ENCODE results near the gene FAM222A.

The FAM222A gene

DNA sequence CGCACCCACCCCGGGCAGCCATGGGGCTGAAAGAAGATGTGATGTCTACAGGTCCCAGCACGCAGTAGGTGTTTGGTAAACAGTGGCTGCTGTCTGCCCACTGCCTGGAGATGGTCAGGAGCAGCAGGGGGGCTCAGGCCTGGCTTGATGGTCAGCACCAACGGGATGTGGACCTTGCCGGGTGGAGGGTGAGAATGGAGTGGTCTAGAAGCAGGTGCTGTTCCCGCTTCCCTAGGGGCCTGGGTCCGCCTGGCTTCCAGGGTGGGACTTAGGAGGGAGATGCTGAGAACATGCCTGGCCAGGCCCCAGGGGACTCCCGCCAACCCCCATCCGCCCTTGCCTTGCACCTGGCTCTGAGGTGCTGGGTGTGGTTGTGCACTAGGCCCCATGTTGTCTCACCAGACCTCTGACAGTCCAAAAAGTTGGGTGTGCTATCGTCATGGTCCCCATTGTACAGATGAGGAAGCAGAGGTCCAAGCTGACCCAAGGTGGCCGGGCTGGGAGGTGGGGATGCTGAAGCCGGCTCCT lies 12.9 kb downstream of the FAM222A start:
- DNase-seq = no peak

GRCh38 chr12:109727039-109727723 lies 13.6 kb downstream of the FAM222A start:
- no peak for DNase-seq

DNA sequence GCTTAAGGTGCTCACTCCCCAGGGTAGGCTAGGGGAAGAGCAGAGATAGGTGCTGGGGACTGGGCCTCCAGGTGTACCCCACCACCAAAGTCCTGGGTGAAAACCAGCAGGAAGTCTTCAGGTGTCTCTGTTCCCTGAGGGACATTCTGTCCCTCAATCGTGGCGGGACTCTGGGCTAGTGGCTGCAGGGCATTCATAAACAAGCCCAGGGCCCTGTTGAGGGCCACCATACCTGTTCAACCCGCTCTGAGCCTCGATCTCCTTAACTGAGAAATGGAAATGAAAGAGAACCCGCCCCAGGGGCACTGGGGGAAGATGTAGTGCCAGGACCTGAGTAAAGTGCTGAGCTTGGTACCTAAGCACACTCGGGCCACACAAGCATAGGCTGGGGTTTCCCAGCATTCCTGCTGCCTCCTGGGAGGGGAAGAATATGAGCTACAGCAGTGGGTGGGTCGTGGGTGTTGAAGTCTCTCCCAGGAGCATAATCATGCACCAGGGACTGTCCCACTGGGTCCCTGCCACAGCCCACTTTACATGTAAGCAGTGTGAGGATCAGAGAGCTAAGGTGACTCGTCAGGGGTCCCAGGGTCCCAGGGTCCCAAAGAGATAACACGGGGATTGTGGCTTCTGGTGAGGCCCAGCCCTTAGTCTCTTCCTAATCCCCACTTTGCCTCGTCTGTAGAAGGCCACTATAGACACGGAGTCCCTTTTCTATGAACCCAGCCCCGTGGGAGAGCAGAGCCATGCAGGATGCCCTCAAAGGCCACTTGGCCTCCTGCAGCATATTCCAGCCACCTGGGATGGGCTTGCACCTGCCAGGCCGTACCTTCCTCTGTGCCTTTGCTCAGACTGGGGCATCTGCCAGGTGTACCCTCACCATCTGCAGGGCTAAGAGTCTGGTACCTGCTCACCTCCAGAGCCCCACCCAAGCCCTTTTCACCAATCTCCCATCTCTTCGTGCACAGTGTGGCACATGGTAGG lies 14.4 kb downstream of the FAM222A start:
- no peak for DNase-seq

DNA sequence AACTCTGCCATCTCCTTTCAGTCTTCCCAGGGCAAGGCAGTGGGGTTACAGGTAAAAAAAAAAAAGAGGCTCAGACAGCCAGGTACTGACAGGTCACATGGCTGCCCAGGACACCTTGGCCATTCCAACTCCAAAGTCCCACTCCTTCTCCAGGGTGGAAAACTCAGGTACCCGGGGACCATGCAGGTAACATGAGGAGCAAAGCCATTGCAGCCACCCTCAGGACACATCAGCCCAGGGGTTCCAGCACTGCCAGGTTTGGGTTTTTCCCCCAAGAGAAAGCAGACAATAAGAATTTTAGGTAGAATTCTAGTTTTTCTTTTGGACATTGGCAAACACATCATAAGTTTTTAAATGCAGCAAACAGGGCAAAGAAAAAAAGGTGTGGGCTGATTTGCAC lies 15.3 kb downstream of the FAM222A start:
- DNase-seq = no peak

DNA sequence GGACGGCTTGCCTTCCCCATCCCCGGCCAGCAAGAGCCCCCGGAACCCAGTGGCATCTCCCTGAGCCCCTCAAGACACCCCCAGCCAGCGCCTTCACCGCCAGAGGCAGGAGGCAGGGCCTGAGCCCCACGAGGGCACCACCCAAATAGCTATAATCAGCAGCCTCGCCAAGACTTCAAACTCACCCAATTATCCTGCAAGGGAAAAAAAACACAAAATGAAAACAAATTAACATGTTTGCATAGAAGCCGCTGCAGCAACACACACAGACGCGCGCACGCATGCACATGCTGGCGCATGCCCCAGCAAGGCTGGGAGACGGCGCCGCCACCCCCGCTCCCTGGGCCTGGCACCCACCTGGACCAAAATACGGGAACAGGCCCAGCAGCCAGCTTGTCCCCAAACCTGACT lies 15.8 kb downstream of the FAM222A start:
- no peak for DNase-seq

GRCh38 chr12:109729801-109730200 lies 16.2 kb downstream of the FAM222A start:
- no peak for DNase-seq

- no peak for DNase-seq
These were observed 16.9 kb downstream of the FAM222A start for GRCh38 chr12:109730306-109731145.

DNA sequence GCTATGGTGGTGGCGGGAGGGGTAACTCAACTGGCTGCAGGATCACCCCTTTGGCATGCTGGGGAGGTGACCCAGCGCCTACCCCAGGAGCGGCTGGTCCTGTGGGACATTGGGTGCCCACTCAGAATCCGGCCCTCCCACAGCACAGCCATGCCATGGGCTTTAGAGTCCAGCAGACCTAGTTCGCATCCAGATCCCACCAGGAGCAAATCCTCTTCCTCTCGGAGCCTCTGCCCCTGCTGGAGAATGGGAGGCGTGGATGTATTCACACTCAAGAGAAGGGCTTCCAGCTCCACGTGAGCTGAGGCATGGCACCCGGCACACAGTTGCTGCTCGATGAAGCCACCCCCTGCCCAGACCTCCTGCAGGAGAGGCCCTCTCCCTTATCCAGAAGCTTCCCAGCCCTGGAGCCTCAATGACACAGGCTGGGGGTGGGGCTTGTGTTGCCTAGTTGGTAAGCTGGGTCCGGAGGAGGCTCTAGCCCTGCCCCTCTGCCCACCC lies 17.7 kb downstream of the FAM222A start:
- no peak for DNase-seq

DNA sequence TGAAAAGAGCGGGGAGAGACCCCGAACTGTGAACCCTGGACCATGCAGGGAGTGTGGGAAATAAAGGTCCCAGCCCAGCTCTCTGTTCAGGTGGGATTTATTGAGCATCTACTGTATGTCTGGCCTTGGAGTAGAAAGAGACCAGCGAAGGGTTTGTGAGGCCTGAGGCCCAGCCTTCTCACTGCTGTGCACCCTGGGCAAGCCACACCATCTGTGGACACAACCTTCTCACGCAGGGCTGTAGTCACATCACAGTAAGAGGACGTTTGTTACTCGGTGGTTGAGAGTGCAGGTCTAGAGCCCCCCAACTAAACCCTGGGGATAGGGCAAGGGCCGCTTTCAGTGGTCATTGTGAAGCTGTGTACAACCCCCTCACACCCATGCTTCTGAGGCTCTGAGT lies 18.2 kb downstream of the FAM222A start:
- no peak for DNase-seq

DNA sequence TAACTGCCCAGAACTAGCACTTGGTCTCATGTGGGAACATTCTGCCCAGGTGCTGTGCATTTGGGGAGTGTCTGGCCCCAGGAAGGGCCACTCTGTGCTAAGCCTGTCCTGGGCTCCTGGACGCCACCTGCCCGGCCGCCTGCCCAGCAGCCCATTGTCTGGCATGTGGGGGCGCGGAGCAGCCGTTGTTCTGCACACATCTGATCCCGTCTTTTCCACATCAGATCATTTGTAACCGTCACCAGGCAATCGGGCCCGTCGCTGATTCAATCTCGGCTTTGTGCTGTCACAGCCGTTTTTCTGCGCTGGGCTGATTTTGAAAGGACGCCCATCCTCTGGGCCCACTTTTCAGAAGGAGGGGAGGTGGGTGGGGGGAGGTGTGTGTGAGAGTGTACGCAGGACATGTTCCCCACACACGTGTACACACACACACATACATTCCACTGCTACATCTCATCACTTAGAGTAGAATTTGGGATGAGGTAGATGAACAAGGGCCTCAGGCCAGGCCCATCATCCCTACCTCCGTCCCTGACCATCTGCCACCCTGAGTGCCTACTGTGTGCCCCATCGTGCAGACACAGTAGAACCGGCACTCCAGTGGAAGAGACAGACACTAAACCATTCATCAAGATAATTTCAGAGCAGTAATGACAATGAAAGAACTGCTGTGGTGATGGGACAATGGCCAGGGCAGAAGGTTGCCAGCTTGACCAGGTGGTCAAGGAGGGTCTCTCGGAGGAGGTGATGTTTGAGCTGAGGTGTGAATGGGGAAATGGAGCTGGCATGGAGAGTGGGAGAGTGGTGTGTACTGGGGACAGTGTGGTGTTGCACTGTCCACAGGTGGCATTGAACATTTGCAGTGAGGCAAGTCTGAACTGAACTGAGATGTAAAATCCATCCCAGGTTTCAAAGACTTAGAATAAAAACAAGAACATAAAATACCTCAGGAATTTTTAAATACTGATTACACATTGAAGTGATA lies 19.0 kb downstream of the FAM222A start:
- DNase-seq = no peak

GRCh38 chr12:109734219-109735000 lies 20.8 kb downstream of the FAM222A start:
- DNase-seq = no peak

DNA sequence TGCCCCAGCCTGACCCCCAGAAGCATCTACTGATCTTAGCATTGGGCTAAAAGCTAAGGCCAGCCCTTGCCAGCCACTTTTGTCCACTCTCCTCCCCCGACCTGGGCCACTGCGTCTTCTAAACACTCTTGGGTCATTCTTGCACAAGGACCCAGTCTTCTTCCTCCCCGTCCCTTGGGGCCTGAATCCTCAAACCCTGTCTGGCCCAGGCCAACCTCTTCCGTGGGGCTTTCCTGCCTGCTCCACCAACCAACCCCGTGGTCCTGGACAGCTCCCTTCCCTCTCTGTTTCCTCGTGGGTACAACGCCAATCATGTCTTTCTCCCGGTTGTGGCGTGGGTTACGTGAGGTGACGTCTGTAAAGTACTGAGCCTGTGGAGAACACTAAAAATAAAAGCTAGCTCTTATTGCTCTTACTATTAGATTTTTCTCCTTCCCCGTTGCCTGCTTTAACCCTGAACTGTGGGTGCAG lies 21.5 kb downstream of the FAM222A start:
- no peak for DNase-seq

DNA sequence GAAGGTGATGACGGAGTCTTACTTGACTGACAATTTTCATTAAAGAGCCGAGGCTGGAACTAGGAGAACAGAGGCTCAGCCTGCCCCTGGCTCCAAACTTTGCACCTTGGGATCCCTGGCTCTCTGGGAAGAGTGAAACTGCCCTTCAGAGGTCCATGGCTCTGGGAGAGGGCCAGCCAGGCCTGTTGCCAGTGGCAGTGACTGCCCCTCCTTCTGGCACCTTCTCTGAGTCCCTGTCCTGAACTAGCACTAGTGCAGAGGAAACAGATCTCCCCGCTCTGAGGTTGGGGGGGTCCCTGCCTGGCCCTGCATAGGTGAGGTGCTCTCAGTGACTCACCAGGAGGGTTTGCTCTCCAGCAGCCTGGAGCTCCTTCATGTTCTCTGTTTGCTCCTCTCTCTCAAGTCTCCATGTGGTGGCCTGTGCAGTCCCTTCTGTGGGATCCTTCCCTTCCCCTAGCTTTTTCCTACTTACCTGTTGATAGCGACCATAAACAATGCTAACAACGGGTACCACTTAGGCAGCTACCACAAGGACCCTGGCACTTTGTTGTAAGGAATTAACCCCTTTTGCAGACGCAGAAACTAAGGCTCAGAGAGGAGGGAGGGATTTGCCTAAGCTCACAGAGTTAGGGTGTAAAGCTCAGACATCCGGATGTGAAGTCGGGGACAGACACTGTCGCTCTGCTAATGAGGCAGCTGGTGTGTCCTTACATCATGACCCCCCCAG lies 22.4 kb downstream of the FAM222A start:
- DNase-seq = no peak

- no peak for DNase-seq
These were observed 23.0 kb downstream of the FAM222A start for GRCh38 chr12:109736552-109737108.

GRCh38 chr12:109737126-109737525 lies 23.5 kb downstream of the FAM222A start:
- DNase-seq = no peak

- no peak for DNase-seq
These were observed 24.0 kb downstream of the FAM222A start for GRCh38 chr12:109737631-109738030.

GRCh38 chr12:109738209-109738608 lies 24.6 kb downstream of the FAM222A start:
- no peak for DNase-seq

GRCh38 chr12:109738878-109739665 lies 25.4 kb downstream of the FAM222A start:
- DNase-seq = no peak
